Gastrocnemius medialis (tissue), 4 donors: ENCODE measurements around the gene PNMA1. TPM values are rescaled to one million over a fixed set of nuclear protein-coding genes. Genes with fewer than 3 reads are reported as not detected.

ENCODE experiments used
- ATAC-seq, 2 donors: fragments of 150-250 bp; one replicate each; pipeline ENCODE4 v1.9.1; 2016
- DNase-seq, 2 donors: peaks; one replicate each; pipeline ENCODE4 v3.0.0-alpha.2; 2019
- H3K27ac ChIP-seq, 4 donors: fragments of 200-600 bp; sonication (generic); 1 replicate in 1 of 4; 2 replicates in 3 of 4; pipeline ENCODE4 v1.5.1; 2016 to 2018; ENCODE audit warnings: mild to moderate bottlenecking in 2 of 4, moderate library complexity in 1 of 4
- H3K27me3 ChIP-seq, 3 donors: fragments of 200-600 bp; sonication (generic) in 2 of 3; 1 replicate in 1 of 3; 2 replicates in 2 of 3; pipeline versions ENCODE4 v1.5.1 to v1.6.0; 2016 to 2019; ENCODE audit warnings: mild to moderate bottlenecking in 1 of 3, moderate library complexity in 1 of 3
- H3K36me3 ChIP-seq, 2 donors: fragments of 200-600 bp; sonication (generic) in 1 of 2; one replicate each; pipeline ENCODE4 v1.5.1; 2017 to 2018
- H3K4me1 ChIP-seq, 2 donors: fragments of 200-600 bp; sonication (generic) in 1 of 2; one replicate each; pipeline ENCODE4 v1.5.1; 2016 to 2017; ENCODE audit warnings: mild to moderate bottlenecking in 2 of 2
- H3K4me3 ChIP-seq, 4 donors: fragments of 200-600 bp; sonication (generic) in 3 of 4; 1 replicate in 1 of 4; 2 replicates in 3 of 4; pipeline ENCODE4 v1.5.1; 2016 to 2019; ENCODE audit warnings: mild to moderate bottlenecking in 2 of 4
- H3K9me3 ChIP-seq, 3 donors: fragments of 200-600 bp; sonication (generic) in 2 of 3; 1 replicate in 1 of 3; 2 replicates in 2 of 3; pipeline ENCODE4 v1.5.1; 2016 to 2019
- CTCF ChIP-seq, 5 experiments: fragments of 450-650 bp in 3 of 5; fragments of 200-600 bp in 2 of 5; sonication (generic) in 2 of 5; IDR thresholded peaks in 4 of 5; conservative IDR thresholded peaks in 1 of 5; 1 replicate in 4 of 5; 2 replicates in 1 of 5; pipeline ENCODE4 v1.5.1; 2016 to 2019; ENCODE audit warnings: antibody characterized with exemption in 5 of 5, mild to moderate bottlenecking in 3 of 5, moderate library complexity in 3 of 5
- POLR2A ChIP-seq, 2 donors: fragments of 450-650 bp; IDR thresholded peaks; one replicate each; pipeline ENCODE4 v1.6.1; 2017; ENCODE audit warnings: antibody characterized with exemption in 2 of 2, mild to moderate bottlenecking in 2 of 2, moderate library complexity in 2 of 2
- in situ Hi-C, 4 donors: fragments of 200-750 bp; cut with MboI; loops; one replicate each; pipeline versions ENCODE4 v1.15.0 to v1.8.0; 2017; ENCODE audit warnings: low sequenced_read_pairs in 4 of 4
- intact Hi-C: fragments of 100-400 bp; cut with DNase I; formaldehyde crosslinking; loops from one replicate; pipeline ENCODE4 v1.15.1; 2023; ENCODE audit warnings: low total_unique reads
- total RNA-seq, 4 donors: library from RNA; depleted of rRNA; stranded (reverse); fragments of >200 nt; gene quantifications; one replicate each; pipeline versions ENCODE4 v1.1.0 to v1.2.3, GENCODE V29; 2016

PNMA1 gene
- total RNA-seq, 4 donors from 2014 or later = 7.6 to 18.5 (median 8.8) TPM

GRCh38 chr14:73722581-73722980 lies 8.4 kb upstream of the PNMA1 start:
- in situ Hi-C loops (loop anchor here in 1 of 4 donors (10.0 kb wide), 2 partner anchors 62 to 88 kb away; no protein-coding TSS in a partner anchor), intact Hi-C loops (loop anchor here (5.0 to 10.0 kb wide), 3 partner anchors 155 to 362 kb away; partner anchors contain the start of genes ACOT2, ALDH6A1, COQ6 and FAM161B)
- Histone ChIP-seq H3K4me1 (peaks cover 45 to 48% of the 10 kb centered on the region in 2 donors), H3K36me3 (peaks cover 0 to 56% of the 10 kb centered on the region in 2 donors), H3K27ac (peak overlapping the region; percentile 89 to 95 (median 93)), H3K9me3 (no peaks in the 10 kb centered on the region), H3K4me3 (no peak overlapping the region), H3K27me3 (no peaks in the 10 kb centered on the region)
- DNase-seq (peak in 1 of 2 donors; percentile 16), ATAC-seq (no peak)
- TF ChIP-seq CTCF (IDR thresholded peaks at IDR 0.05 in 4 of 5, conservative IDR thresholded peaks at IDR 0.05 in 1 of 5) (no peak), POLR2A (IDR thresholded peaks at IDR 0.05) (no peak)

- in situ Hi-C loops (loop anchor here in 1 of 4 donors (10.0 kb wide), 2 partner anchors 64 to 86 kb away; no protein-coding TSS in a partner anchor), intact Hi-C loops (loop anchor here (5.0 to 10.0 kb wide), 3 partner anchors 154 to 364 kb away; partner anchors contain the start of genes ACOT2, ALDH6A1, COQ6 and FAM161B)
- Histone ChIP-seq H3K4me3 (no peak overlapping the region), H3K27me3 (no peaks in the 10 kb centered on the region), H3K36me3 (peaks cover 0 to 54% of the 10 kb centered on the region in 2 donors), H3K27ac (peak overlapping the region; percentile 35 to 94 (median 90)), H3K9me3 (no peaks in the 10 kb centered on the region), H3K4me1 (peaks cover 38% of the 10 kb centered on the region in 2 donors)
- ATAC-seq = no peak
- DNase-seq = no peak
- no peak for TF ChIP-seq POLR2A (IDR thresholded peaks at IDR 0.05)
- TF ChIP-seq CTCF (IDR thresholded peaks at IDR 0.05 in 4 of 5, conservative IDR thresholded peaks at IDR 0.05 in 1 of 5) = no peak
These were observed 7.1 kb upstream of the PNMA1 start for GRCh38 chr14:73721101-73721821.

- in situ Hi-C loops = loop anchor here in 1 of 4 donors (10.0 kb wide), 2 partner anchors 64 to 86 kb away; no protein-coding TSS in a partner anchor
- no peaks in the 10 kb centered on the region for H3K9me3 ChIP-seq
- H3K4me1 ChIP-seq = peaks cover 31 to 32% of the 10 kb centered on the region in 2 donors
- DNase-seq (no peak), ATAC-seq (no peak)
- H3K27ac ChIP-seq = peak overlapping the region; percentile 35 to 94 (median 90)
- peaks cover 0 to 54% of the 10 kb centered on the region in 2 donors for H3K36me3 ChIP-seq
- TF ChIP-seq CTCF (IDR thresholded peaks at IDR 0.05 in 4 of 5, conservative IDR thresholded peaks at IDR 0.05 in 1 of 5) (no peak), POLR2A (IDR thresholded peaks at IDR 0.05) (no peak)
- intact Hi-C loops = loop anchor here (5.0 to 10.0 kb wide), 3 partner anchors 153 to 364 kb away; partner anchors contain the start of genes ACOT2, ALDH6A1, COQ6 and FAM161B
- no peaks in the 10 kb centered on the region for H3K27me3 ChIP-seq
- no peak overlapping the region for H3K4me3 ChIP-seq
These were observed 6.5 kb upstream of the PNMA1 start for GRCh38 chr14:73720636-73721035.

GRCh38 chr14:73719791-73720190 lies 5.6 kb upstream of the PNMA1 start:
- intact Hi-C loops (loop anchor here (5.0 to 10.0 kb wide), 3 partner anchors 152 to 365 kb away; partner anchors contain the start of genes ACOT2, ALDH6A1, COQ6 and FAM161B), in situ Hi-C loops (loop anchor here in 2 of 4 donors (10.0 kb wide), 4 partner anchors 65 to 85 kb away; partner anchors contain the start of gene DNAL1 (in 1 of the 2))
- Histone ChIP-seq H3K36me3 (peaks cover 0 to 54% of the 10 kb centered on the region in 2 donors), H3K27ac (peak overlapping the region in 2 of 4 donors; percentile 13 to 66), H3K27me3 (no peaks in the 10 kb centered on the region), H3K9me3 (no peaks in the 10 kb centered on the region), H3K4me3 (no peak overlapping the region), H3K4me1 (peaks cover 23 to 24% of the 10 kb centered on the region in 2 donors)
- DNase-seq (no peak), ATAC-seq (no peak)
- TF ChIP-seq POLR2A (IDR thresholded peaks at IDR 0.05) = no peak
- no peak for TF ChIP-seq CTCF (IDR thresholded peaks at IDR 0.05 in 4 of 5, conservative IDR thresholded peaks at IDR 0.05 in 1 of 5)
